MM.1S (cell line): Measurements from ENCODE around the gene SYT2.

ENCODE experiments used
- CTCF ChIP-seq: fragments of 300-600 bp; sonication (generic); IDR thresholded peaks from 2 replicates; pipeline ENCODE4 v1.5.1; 2016; ENCODE audit warnings: antibody characterized with exemption, low read length, mixed read lengths
- EZH2 ChIP-seq: fragments of 300-600 bp; sonication (generic); optimal IDR thresholded peaks from 2 replicates; pipeline ENCODE3; 2017; ENCODE audit warnings: low read depth, mild to moderate bottlenecking, antibody characterized with exemption, low read length, mixed read lengths
- EZH2phosphoT487 ChIP-seq: fragments of 300-600 bp; sonication (generic); IDR thresholded peaks from 2 replicates; pipeline ENCODE4 v1.6.1; 2018; ENCODE audit warnings: antibody characterized with exemption, low read length

- TF ChIP-seq CTCF = no peak
- no peak for TF ChIP-seq EZH2phosphoT487
- no peak for TF ChIP-seq EZH2
Measured at GRCh38 chr1:202638019-202638700, 72.1 kb downstream of the SYT2 start.
